GM12878 (cell line): Measurements from ENCODE around the gene TRIM26. TPM values are rescaled to one million over a fixed set of nuclear protein-coding genes. Genes with fewer than 3 reads are reported as not detected.

Experiments
- ATAC-seq: fragments of 200-7000 bp; cut with Tn5 transposase; 3 replicates; pipeline ENCODE4 v1.9.1; 2020; ENCODE audit warnings: mild to moderate bottlenecking, moderate library complexity
- BruUV-seq: library from RNA; stranded (reverse); fragments of 400-500 nt; replicated peaks from 2 replicates; lab custom pipeline; 2021; lab: Mats Ljungman, UMichigan
- CTCF ChIA-PET: fragments of 300-600 bp; sonication (Branson Sonifier 250); formaldehyde crosslinking; extraction: SDS; loops from one replicate; lab custom pipeline; 2021; ENCODE audit warnings: inconsistent platforms; lab: Yijun Ruan, JAX
- POLR2A ChIA-PET: fragments of 350-600 bp; formaldehyde crosslinking; extraction: SDS; loops from one replicate; lab custom pipeline; 2021; ENCODE audit warnings: inconsistent platforms; lab: Charles Lee
- RAD21 ChIA-PET: fragments of 300-600 bp; sonication (Branson Sonifier 250); formaldehyde crosslinking; loops from one replicate; lab custom pipeline; 2023; ENCODE audit warnings: antibody characterized with exemption; ENCODE audit not compliant: unreplicated experiment; lab: Charles Lee
- SMC1A ChIA-PET: fragments of 300-600 bp; sonication (Branson Sonifier 250); formaldehyde crosslinking; loops from one replicate; lab custom pipeline; 2023; ENCODE audit not compliant: unreplicated experiment, uncharacterized antibody; lab: Charles Lee
- DNase-seq: peaks from one replicate; pipeline ENCODE4 v3.0.0-alpha.2; 2011; ENCODE audit warnings: low read depth, low spot score
- FAIRE-seq: peaks from 3 replicates; lab custom pipeline; 2011; peaks lifted over from hg19 to GRCh38; lab: Jason Lieb, UNC
- H2AFZ ChIP-seq: 2 replicates; pipeline ENCODE4 v1.6.0; 2011; ENCODE audit warnings: low read depth, low read length, control low read depth; ENCODE audit not compliant: control insufficient read depth
- H3K27ac ChIP-seq: 2 replicates; pipeline ENCODE4 v1.5.1; 2011; ENCODE audit warnings: control low read depth; ENCODE audit not compliant: control insufficient read depth, insufficient read depth
- H3K27me3 ChIP-seq, 2 experiments: replicated peaks in 1 of 2; 2 replicates each; pipeline versions ENCODE4 v1.6.0 to v1.6.1; 2011; ENCODE audit warnings: low read length in 1 of 2; ENCODE audit not compliant: control insufficient read depth in 2 of 2, insufficient read depth in 2 of 2
- H3K36me3 ChIP-seq, 2 experiments: 2 replicates each; pipeline ENCODE4 v1.5.1; 2011; ENCODE audit warnings: low read length in 1 of 2; ENCODE audit not compliant: control insufficient read depth in 2 of 2, insufficient read depth in 2 of 2
- H3K4me1 ChIP-seq: 2 replicates; pipeline ENCODE4 v1.6.1; 2011; ENCODE audit warnings: mild to moderate bottlenecking, low read length, moderate library complexity, mixed read lengths; ENCODE audit not compliant: control insufficient read depth, insufficient read depth
- H3K4me2 ChIP-seq: 2 replicates; pipeline ENCODE4 v1.6.0; 2011; ENCODE audit warnings: control low read depth; ENCODE audit not compliant: control insufficient read depth, insufficient read depth
- H3K4me3 ChIP-seq: fragments of 200-600 bp; sonication (generic); 2 replicates; pipeline ENCODE4 v1.5.1; 2016
- H3K79me2 ChIP-seq: 2 replicates; pipeline ENCODE4 v1.6.0; 2011; ENCODE audit warnings: low read length; ENCODE audit not compliant: control insufficient read depth, insufficient read depth
- H3K9ac ChIP-seq: 2 replicates; pipeline ENCODE4 v1.8.0; 2011; ENCODE audit warnings: low read length, control low read depth, mixed read lengths; ENCODE audit not compliant: control insufficient read depth, insufficient read depth
- H3K9me3 ChIP-seq: replicated peaks from 3 replicates; pipeline ENCODE4 v1.5.1; 2011; ENCODE audit warnings: mild to moderate bottlenecking, low read length; ENCODE audit not compliant: control insufficient read depth, insufficient read depth
- H4K20me1 ChIP-seq: 2 replicates; pipeline ENCODE4 v1.6.0; 2011; ENCODE audit not compliant: control insufficient read depth, insufficient read depth
- CREM ChIP-seq: IDR thresholded peaks from 2 replicates; pipeline ENCODE4 v1.6.1; 2014; ENCODE audit warnings: antibody characterized with exemption, low read depth
- DPF2 ChIP-seq: fragments of 450-650 bp; IDR thresholded peaks from 2 replicates; pipeline ENCODE4 v1.6.1; 2017; ENCODE audit warnings: mild to moderate bottlenecking
- HCFC1 ChIP-seq: fragments of 150-350 bp; IDR thresholded peaks from 2 replicates; pipeline ENCODE4 v1.6.1; 2014; ENCODE audit warnings: low read length
- MTA3 ChIP-seq: IDR thresholded peaks from 2 replicates; pipeline ENCODE4 v1.6.1; 2012; ENCODE audit warnings: low read length, inconsistent platforms, borderline replicate concordance
- MYC ChIP-seq: IDR thresholded peaks from 2 replicates; pipeline ENCODE4 v1.6.1; 2011; ENCODE audit warnings: mild to moderate bottlenecking, low read length, moderate library complexity, inconsistent platforms; ENCODE audit not compliant: insufficient read depth, insufficient replicate concordance, insufficient read length, severe bottlenecking
- NFXL1 ChIP-seq: fragments of 450-650 bp; IDR thresholded peaks from 2 replicates; pipeline ENCODE4 v1.6.1; 2017; ENCODE audit warnings: antibody characterized with exemption, mild to moderate bottlenecking, borderline replicate concordance
- SMAD5 ChIP-seq: IDR thresholded peaks from 2 replicates; pipeline ENCODE4 v1.6.1; 2016; ENCODE audit warnings: antibody characterized with exemption, low read depth
- STAT1 ChIP-seq: fragments of 450-650 bp; conservative IDR thresholded peaks from 2 replicates; pipeline ENCODE4 v1.6.1; 2014; ENCODE audit warnings: antibody characterized with exemption, mild to moderate bottlenecking
- WGBS: methylation state at CpG from one replicate; pipeline ENCODE4 v1.1.6; 2016; ENCODE audit warnings: low lambda C conversion rate; ENCODE audit not compliant: insufficient replicate concordance, insufficient coverage; ENCODE audit errors: missing lambda C conversion rate; 5-methylcytosine and 5-hydroxymethylcytosine counted together
- in situ Hi-C: fragments of 300-500 bp; cut with MboI; formaldehyde crosslinking; loops from 9 replicates; pipeline ENCODE4 v1.14.3; 2018; ENCODE audit warnings: mixed read lengths
- intact Hi-C: fragments of 100-400 bp; cut with micrococcal nuclease; formaldehyde crosslinking; loops from one replicate; pipeline ENCODE4 v1.14.2; 2022; ENCODE audit not compliant: unreplicated experiment
- polyA plus RNA-seq, 11 experiments: library from polyadenylated mRNA; depleted of rRNA in 4 of 11; unstranded in 6 of 11; stranded (reverse) in 5 of 11; fragments of >200 nt; fragmentation: Nextera tagmentation in 4 of 11; fragmentation: Illumina TruSeq in 1 of 11; extraction: Ambion mirVana in 4 of 11; extraction: Trizol in 1 of 11; gene quantifications; 1 replicate in 1 of 11; 2 replicates in 10 of 11; pipeline versions ENCODE4 v1.2.1 to v1.2.3, GENCODE V29; 2011 to 2016; ENCODE audit warnings: inconsistent platforms in 2 of 11, missing spikeins in 2 of 11, low read depth in 1 of 11
- total RNA-seq, 4 experiments: library from RNA; depleted of rRNA in 3 of 4; stranded (reverse); fragments of >200 nt in 3 of 4; fragmentation: Illumina TruSeq in 1 of 4; extraction: Trizol in 1 of 4; gene quantifications; 2 replicates each; pipeline versions ENCODE4 v1.2.1 to v1.2.3, GENCODE V29; 2013 to 2021
- TF ChIP-seq, protein P1 (sequence below): IDR thresholded peaks from 2 replicates; pipeline ENCODE4 v1.6.1; 2012; ENCODE audit warnings: mild to moderate bottlenecking, low read depth, low read length

Gene TRIM26
- total and polyA plus RNA-seq, 10 of the 15 experiments (the other 5 are each of a cell fraction or from before 2014, with no cell fraction given), result 13.1 to 79.6 (median 63.6) TPM

GRCh38 chr6:30175765-30176164 lies 37.4 kb downstream of the TRIM26 start (continued):
- TF ChIP-seq, protein P1, sequence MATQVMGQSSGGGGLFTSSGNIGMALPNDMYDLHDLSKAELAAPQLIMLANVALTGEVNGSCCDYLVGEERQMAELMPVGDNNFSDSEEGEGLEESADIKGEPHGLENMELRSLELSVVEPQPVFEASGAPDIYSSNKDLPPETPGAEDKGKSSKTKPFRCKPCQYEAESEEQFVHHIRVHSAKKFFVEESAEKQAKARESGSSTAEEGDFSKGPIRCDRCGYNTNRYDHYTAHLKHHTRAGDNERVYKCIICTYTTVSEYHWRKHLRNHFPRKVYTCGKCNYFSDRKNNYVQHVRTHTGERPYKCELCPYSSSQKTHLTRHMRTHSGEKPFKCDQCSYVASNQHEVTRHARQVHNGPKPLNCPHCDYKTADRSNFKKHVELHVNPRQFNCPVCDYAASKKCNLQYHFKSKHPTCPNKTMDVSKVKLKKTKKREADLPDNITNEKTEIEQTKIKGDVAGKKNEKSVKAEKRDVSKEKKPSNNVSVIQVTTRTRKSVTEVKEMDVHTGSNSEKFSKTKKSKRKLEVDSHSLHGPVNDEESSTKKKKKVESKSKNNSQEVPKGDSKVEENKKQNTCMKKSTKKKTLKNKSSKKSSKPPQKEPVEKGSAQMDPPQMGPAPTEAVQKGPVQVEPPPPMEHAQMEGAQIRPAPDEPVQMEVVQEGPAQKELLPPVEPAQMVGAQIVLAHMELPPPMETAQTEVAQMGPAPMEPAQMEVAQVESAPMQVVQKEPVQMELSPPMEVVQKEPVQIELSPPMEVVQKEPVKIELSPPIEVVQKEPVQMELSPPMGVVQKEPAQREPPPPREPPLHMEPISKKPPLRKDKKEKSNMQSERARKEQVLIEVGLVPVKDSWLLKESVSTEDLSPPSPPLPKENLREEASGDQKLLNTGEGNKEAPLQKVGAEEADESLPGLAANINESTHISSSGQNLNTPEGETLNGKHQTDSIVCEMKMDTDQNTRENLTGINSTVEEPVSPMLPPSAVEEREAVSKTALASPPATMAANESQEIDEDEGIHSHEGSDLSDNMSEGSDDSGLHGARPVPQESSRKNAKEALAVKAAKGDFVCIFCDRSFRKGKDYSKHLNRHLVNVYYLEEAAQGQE, result no peak
- no peak for TF ChIP-seq NFXL1
- TF ChIP-seq, all 136 proteins: peak for 0

- TF ChIP-seq SMAD5 (no peak), MTA3 (no peak), HCFC1 (no peak), STAT1 (no peak), MYC (no peak), DPF2 (no peak), CREM (no peak)
- intact Hi-C loops (loop anchor here (5.0 kb wide), 1 partner anchor 325 kb away; no protein-coding TSS in a partner anchor), in situ Hi-C loops (no loop called here)
- peaks cover 8 to 16% of the 10 kb centered on the region in 2 experiments for H3K27me3 ChIP-seq
- ChIA-PET POLR2A (no interaction called here), SMC1A (no interaction called here), CTCF (no interaction called here), RAD21 (interaction anchor here (0.6 to 1.0 kb wide), 2 partner anchors 62 to 69 kb away, joined by 4 read pairs; no protein-coding TSS in a partner anchor)
- no TSS peak for BruUV-seq
- H3K79me2 ChIP-seq, result no peaks in the 10 kb centered on the region
- whole genome bisulfite sequencing, result 2% methylated on average over 4 of the region's 4 CpGs
- ATAC-seq (no peak), DNase-seq (no peak), FAIRE-seq (no peak)
- H3K4me3 ChIP-seq, result no peak overlapping the region
- H3K9ac ChIP-seq, result no peak overlapping the region
- H3K36me3 ChIP-seq, result no peaks in the 10 kb centered on the region
- no peak overlapping the region for H2AFZ ChIP-seq
- H3K4me2 ChIP-seq, result no peak overlapping the region
- no peaks in the 10 kb centered on the region for H4K20me1 ChIP-seq
- H3K4me1 ChIP-seq, result no peaks in the 10 kb centered on the region
- no peak overlapping the region for H3K27ac ChIP-seq
- H3K9me3 ChIP-seq, result no peaks in the 10 kb centered on the region
Observed at GRCh38 chr6:30172681-30173080, 40.5 kb downstream of the TRIM26 start.
